Thyroid gland (tissue), 4 donors: ENCODE results near the gene PXN.

ENCODE experiments used
- CTCF ChIP-seq, 6 experiments: fragments of 200-600 bp in 3 of 6; fragments of 450-650 bp in 3 of 6; sonication (generic) in 3 of 6; IDR thresholded peaks; one replicate each; pipeline ENCODE4 v1.5.1; 2016 to 2019; ENCODE audit warnings: antibody characterized with exemption in 6 of 6, mild to moderate bottlenecking in 2 of 6, inconsistent platforms in 1 of 6, moderate library complexity in 1 of 6
- POLR2A ChIP-seq, 2 donors: fragments of 450-650 bp; IDR thresholded peaks; one replicate each; pipeline ENCODE4 v1.6.1; 2017; ENCODE audit warnings: antibody characterized with exemption in 2 of 2, mild to moderate bottlenecking in 2 of 2, moderate library complexity in 1 of 2

GRCh38 chr12:120237360-120238171, 28.0 kb downstream of the PXN start:
- TF ChIP-seq CTCF (IDR thresholded peaks at IDR 0.05) (no peak), POLR2A (IDR thresholded peaks at IDR 0.05) (no peak)
